ENCODE data around the gene APBA3. TPM values are rescaled to one million over a fixed set of nuclear protein-coding genes. Genes with fewer than 3 reads are reported as not detected.

The APBA3 gene
- total and polyA plus RNA-seq, 2 of the 4 experiments (the other 2 are of a cell fraction): 9.5 to 18.4 TPM

DNA sequence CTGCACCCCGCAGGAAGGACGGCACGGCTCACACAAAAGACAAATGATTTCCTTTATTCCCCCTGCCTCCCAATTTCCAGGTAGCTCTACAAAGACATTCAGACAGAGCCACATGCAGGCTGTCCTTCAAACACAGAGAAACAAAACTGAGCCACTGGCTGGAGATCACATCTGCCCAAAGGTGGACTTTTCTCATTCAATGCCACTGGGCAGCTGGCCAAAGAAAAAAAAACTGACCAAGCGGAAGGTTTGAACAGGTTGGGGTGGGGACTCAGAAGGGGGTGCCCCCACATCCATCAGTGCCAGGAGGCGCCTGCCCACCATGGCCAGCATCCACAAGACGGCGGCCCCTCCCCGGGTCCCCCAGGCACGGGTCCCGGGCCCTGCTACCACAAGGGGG is 42.5 kb upstream of the APBA3 start:
- Histone ChIP-seq H4K8ac (ENCODE audit: low read depth in 2 of 2, low read length in 2 of 2) (no peak overlapping the region), H3K23ac (ENCODE audit: low read depth, low read length) (no peak overlapping the region), H3K9me1 (ENCODE audit: insufficient read depth, low read length) (peaks cover 5% of the 10 kb centered on the region), H3K4ac (ENCODE audit: low read depth, low read length) (no peak overlapping the region), H3K14ac (replicated peaks; ENCODE audit: low read depth, low read length) (no peak overlapping the region), H3K27me3 (ENCODE audit: control insufficient read depth, insufficient read depth, low read length) (peaks cover 35% of the 10 kb centered on the region), H3K9ac (ENCODE audit: low read depth, low read length) (no peak overlapping the region), H2BK20ac (ENCODE audit: low read depth, low read length) (no peak overlapping the region), H3K56ac (ENCODE audit: extremely low read depth, insufficient read depth, low read length) (no peak overlapping the region), H3K4me1 (ENCODE audit: control insufficient read depth, insufficient read depth, low read length) (no peaks in the 10 kb centered on the region), H2BK120ac (ENCODE audit: low read depth, low read length) (no peak overlapping the region), H2AK9ac (replicated peaks; ENCODE audit: low read depth, low read length, poor library complexity) (no peak overlapping the region), H2BK15ac (ENCODE audit: low read depth, low read length) (no peak overlapping the region), H4K91ac (ENCODE audit: insufficient read depth, low read depth, low read length) (no peak overlapping the region), H2AK5ac (ENCODE audit: low read depth, low read length) (no peak overlapping the region), H2AFZ (replicated peaks; ENCODE audit: low read length, poor library complexity) (no peak overlapping the region), H3K9me3 (ENCODE audit: control insufficient read depth, insufficient read depth, low read length) (0 out of 2 replicates have a peak, but pooled peaks cover 1% of the 10 kb centered on the region), H3K79me1 (ENCODE audit: low read depth in 1 of 2, low read length in 2 of 2) (no peaks in the 10 kb centered on the region), H4K5ac (ENCODE audit: low read depth, low read length) (no peak overlapping the region), H3K27ac (ENCODE audit: insufficient read depth, low read length) (no peak overlapping the region), H3K4me2 (ENCODE audit: low read depth, low read length) (no peak overlapping the region), H3K36me3 (ENCODE audit: control insufficient read depth, insufficient read depth, low read length) (no peaks in the 10 kb centered on the region), H3K4me3 (ENCODE audit: insufficient read depth, low read depth, low read length) (no peak overlapping the region), H2BK5ac (ENCODE audit: low read depth, low read length, poor library complexity, severe bottlenecking) (no peak overlapping the region), H3K18ac (ENCODE audit: low read depth, low read length) (no peak overlapping the region), H4K20me1 (ENCODE audit: insufficient read depth, low read length) (no peaks in the 10 kb centered on the region)
- in situ Hi-C loops (cut with MboI; ENCODE audit: low sequenced_read_pairs): no loop called here
- dilution Hi-C loops (cut with HindIII; ENCODE audit: low sequenced_read_pairs, unreplicated experiment): no loop called here
- ChIA-PET CTCF (no interaction called here), POLR2A (ENCODE audit: unreplicated experiment) (no interaction called here)
- TF ChIP-seq NFE2L2 (IDR thresholded peaks at IDR 0.05; ENCODE audit: low read depth, low read length): no peak
- intact Hi-C loops (cut with micrococcal nuclease): no loop called here
- WGBS, 2 experiments (ENCODE audit: extremely low coverage in 2 of 2, insufficient read length in 1 of 2): 53% methylated on average over 4 of the region's 10 CpGs; no CpG with 5 or more reads in 1 of the 2 experiments
- no TSS peak for BruUV-seq (replicated peaks)
- ATAC-seq (ENCODE audit: low read depth) (no peak), DNase-seq (no peak)
